HEK293T (cell line): ENCODE results near the gene ANKRD62.
A peak's percentile ranks its signal among the peaks of the same experiment; 100 is the strongest.
"Not testable (repeated sequence)": the region's sequence is repeated elsewhere in the genome, so short reads cannot be mapped to it uniquely, and the experiment has no call there.

ENCODE experiments used
- CTCF ChIA-PET: fragments of 350-600 bp; formaldehyde crosslinking; extraction: SDS; loops from one replicate; lab custom pipeline; 2021; ENCODE audit warnings: antibody characterized with exemption, inconsistent platforms; lab: Yijun Ruan, JAX
- POLR2A ChIA-PET: fragments of 350-600 bp; formaldehyde crosslinking; extraction: SDS; loops from one replicate; lab custom pipeline; 2020; ENCODE audit warnings: antibody characterized with exemption, inconsistent platforms; lab: Yijun Ruan, JAX
- DNase-seq: peaks from one replicate; pipeline ENCODE4 v3.0.0; 2012; ENCODE audit warnings: mixed read lengths; ENCODE audit errors: extremely low spot score
- ARNT ChIP-seq: fragments of 450-650 bp; IDR thresholded peaks from 2 replicates; pipeline ENCODE4 v1.6.1; 2017; ENCODE audit warnings: mild to moderate bottlenecking
- BHLHE40 ChIP-seq: fragments of 450-650 bp; IDR thresholded peaks from 2 replicates; pipeline ENCODE4 v1.6.1; 2016; ENCODE audit warnings: mild to moderate bottlenecking, moderate library complexity, borderline replicate concordance
- CTBP1 ChIP-seq: fragments of 450-650 bp; IDR thresholded peaks from 2 replicates; pipeline ENCODE4 v1.6.1; 2016; ENCODE audit warnings: borderline replicate concordance
- ELF4 ChIP-seq: fragments of 450-650 bp; IDR thresholded peaks from 2 replicates; pipeline ENCODE4 v1.6.1; 2017; ENCODE audit warnings: antibody characterized with exemption
- FOXA1 ChIP-seq: fragments of 450-650 bp; IDR thresholded peaks from 2 replicates; pipeline ENCODE4 v1.6.1; 2016; ENCODE audit warnings: mild to moderate bottlenecking
- FOXK2 ChIP-seq: fragments of 450-650 bp; IDR thresholded peaks from 2 replicates; pipeline ENCODE4 v1.6.1; 2016; ENCODE audit warnings: mild to moderate bottlenecking
- FOXM1 ChIP-seq: fragments of 450-650 bp; IDR thresholded peaks from 2 replicates; pipeline ENCODE4 v1.6.1; 2017; ENCODE audit warnings: mild to moderate bottlenecking, borderline replicate concordance
- HDGF ChIP-seq: fragments of 450-650 bp; IDR thresholded peaks from 2 replicates; pipeline ENCODE4 v1.6.1; 2017; ENCODE audit warnings: antibody characterized with exemption, borderline replicate concordance
- L3MBTL2 ChIP-seq: fragments of 450-650 bp; conservative IDR thresholded peaks from 2 replicates; pipeline ENCODE4 v1.6.1; 2016; ENCODE audit warnings: mild to moderate bottlenecking
- LEF1 ChIP-seq: fragments of 450-650 bp; IDR thresholded peaks from 2 replicates; pipeline ENCODE4 v1.6.1; 2017; ENCODE audit warnings: mild to moderate bottlenecking, borderline replicate concordance
- NFRKB ChIP-seq: fragments of 450-650 bp; IDR thresholded peaks from 2 replicates; pipeline ENCODE4 v1.6.1; 2016; ENCODE audit warnings: mild to moderate bottlenecking, moderate library complexity
- SP1 ChIP-seq: fragments of 450-650 bp; IDR thresholded peaks from 2 replicates; pipeline ENCODE4 v1.6.1; 2017
- SUZ12 ChIP-seq: fragments of 450-650 bp; IDR thresholded peaks from 2 replicates; pipeline ENCODE4 v1.6.1; 2016; ENCODE audit warnings: mild to moderate bottlenecking
- TARDBP ChIP-seq: fragments of 450-650 bp; IDR thresholded peaks from 2 replicates; pipeline ENCODE4 v1.6.1; 2016
- ZNF384 ChIP-seq: fragments of 450-650 bp; IDR thresholded peaks from 2 replicates; pipeline ENCODE4 v1.6.1; 2016
- TF ChIP-seq, protein P1 (sequence below): fragments of 450-650 bp; IDR thresholded peaks from 2 replicates; pipeline ENCODE4 v1.6.1; 2016

The ANKRD62 gene

DNA sequence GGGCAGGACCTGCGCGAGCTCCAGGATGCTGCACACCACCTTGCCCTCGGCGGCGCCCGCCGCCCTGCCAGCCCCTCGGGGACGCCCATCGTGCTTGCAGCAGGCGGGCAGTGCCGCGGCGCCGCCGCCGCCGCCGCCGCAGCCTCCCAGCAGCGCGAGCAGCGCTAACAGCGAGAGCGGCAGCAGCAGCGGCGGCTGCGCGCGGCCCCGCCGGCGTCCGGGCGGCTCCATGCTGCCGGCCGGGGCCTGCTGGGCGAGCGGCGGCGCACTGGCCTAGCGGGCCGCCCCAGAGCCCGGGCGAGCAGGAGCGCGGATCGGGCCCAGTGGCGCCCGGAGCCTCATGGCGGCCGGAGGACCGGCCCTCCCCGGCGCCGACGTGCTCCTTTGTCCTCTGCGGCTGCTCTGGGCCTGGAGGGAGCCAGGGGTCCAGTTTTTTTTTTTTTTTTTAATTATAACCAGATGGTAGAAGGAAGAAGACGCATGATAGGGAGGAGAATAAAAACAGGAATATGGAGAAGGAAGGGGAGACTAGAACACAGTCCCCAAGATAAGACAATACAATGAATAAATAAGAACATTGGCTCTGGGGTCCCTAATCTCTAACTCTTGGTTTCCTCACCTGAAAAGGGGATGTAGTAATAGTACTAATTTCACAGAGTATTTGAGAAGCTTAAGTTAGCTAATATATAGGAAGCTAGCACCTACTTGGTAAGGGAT, 17.1 kb upstream of the ANKRD62 start:
- peak; percentile 45 for DNase-seq
- ChIA-PET POLR2A (no interaction called here), CTCF (no interaction called here)
- TF ChIP-seq ZNF384 (no peak), CTBP1 (no peak), FOXA1 (no peak), FOXM1 (no peak), LEF1 (no peak), L3MBTL2 (no peak), NFRKB (no peak), TARDBP (no peak), SP1 (no peak), BHLHE40 (no peak), HDGF (no peak), FOXK2 (no peak), ARNT (no peak), SUZ12 (no peak)
- TF ChIP-seq, protein P1, sequence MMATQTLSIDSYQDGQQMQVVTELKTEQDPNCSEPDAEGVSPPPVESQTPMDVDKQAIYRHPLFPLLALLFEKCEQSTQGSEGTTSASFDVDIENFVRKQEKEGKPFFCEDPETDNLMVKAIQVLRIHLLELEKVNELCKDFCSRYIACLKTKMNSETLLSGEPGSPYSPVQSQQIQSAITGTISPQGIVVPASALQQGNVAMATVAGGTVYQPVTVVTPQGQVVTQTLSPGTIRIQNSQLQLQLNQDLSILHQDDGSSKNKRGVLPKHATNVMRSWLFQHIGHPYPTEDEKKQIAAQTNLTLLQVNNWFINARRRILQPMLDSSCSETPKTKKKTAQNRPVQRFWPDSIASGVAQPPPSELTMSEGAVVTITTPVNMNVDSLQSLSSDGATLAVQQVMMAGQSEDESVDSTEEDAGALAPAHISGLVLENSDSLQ: no peak

DNA sequence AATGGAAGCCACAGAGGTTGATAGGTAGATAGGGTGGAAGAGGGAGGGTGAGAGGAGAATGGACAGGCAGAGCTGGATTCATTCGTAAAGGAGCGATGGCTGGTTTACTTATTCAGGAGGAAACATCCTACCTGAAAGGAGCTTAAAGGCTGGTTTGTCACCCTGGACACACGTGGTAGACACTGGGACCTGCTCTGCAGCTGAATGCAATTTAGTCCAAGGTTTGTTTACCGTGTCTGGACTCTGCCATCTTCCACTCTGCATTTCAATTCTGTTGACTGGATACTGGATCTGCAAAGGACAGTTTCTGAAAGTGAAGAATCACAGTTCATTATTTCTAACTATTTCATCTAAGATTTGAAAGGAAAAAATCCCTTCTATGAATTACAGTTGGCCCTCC, 15.6 kb upstream of the ANKRD62 start:
- DNase-seq, CTCF ChIA-PET, POLR2A ChIA-PET: not testable (repeated sequence)

- no peak for DNase-seq
- ChIA-PET POLR2A (no interaction called here), CTCF (no interaction called here)
- TF ChIP-seq ELF4 (no peak), L3MBTL2 (no peak), LEF1 (no peak), HDGF (no peak), CTBP1 (no peak)
Observed at GRCh38 chr18:12079491-12080237, 14.0 kb upstream of the ANKRD62 start.

DNA sequence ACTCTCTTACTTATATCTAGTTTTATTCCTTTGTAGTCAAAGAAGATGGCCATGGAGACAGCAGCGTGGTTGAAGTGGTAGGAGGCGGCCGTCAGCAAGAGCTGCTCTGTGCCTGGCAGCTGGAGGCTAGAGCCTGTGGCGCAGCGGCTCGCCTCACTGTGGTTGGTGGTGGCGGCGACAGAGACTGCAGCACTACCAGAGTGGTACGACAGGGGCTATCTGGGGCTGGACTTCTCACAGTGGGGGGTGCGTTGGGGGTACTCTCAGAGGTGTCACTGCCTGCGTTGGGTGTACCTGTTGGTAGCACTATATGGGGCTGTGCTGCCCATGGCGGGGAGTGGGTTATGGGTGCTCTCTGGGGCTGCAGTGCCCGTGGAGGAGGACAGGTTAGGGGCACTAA, 8.5 kb upstream of the ANKRD62 start:
- no peak for TF ChIP-seq ZNF384
- TF ChIP-seq ELF4: no peak
- no peak for TF ChIP-seq FOXA1
- no peak for TF ChIP-seq FOXM1
- TF ChIP-seq FOXK2: no peak
- TF ChIP-seq NFRKB: no peak
- TF ChIP-seq SUZ12: no peak
- no peak for TF ChIP-seq L3MBTL2
- TF ChIP-seq, protein P1: no peak
- TF ChIP-seq CTBP1: no peak
- TF ChIP-seq ARNT: no peak
- no peak for TF ChIP-seq LEF1
- no peak for TF ChIP-seq HDGF
- TF ChIP-seq SP1: no peak
- CTCF ChIA-PET: no interaction called here

DNA sequence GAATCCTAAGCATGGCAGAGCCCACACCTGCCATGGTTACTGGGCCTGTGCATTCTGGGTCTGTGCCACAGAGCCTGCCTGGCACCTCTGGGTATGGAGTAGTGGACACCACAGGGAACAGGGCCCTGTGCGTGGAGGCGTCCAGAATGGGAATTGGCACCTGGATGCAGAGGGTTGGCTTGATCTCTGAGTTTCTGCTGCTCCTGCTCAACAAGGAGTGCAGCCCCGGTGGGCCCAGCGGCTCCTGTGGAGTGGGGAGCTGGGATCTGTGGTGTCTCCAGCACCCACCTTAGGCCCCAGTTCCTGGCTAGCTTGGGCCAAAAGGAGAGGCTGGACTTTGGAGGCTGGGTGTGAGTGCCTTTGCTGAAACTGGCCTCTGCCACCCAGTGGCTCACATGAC, 7.9 kb upstream of the ANKRD62 start:
- CTCF ChIA-PET: no interaction called here
- TF ChIP-seq L3MBTL2 (no peak), HDGF (no peak), NFRKB (no peak), SP1 (no peak), FOXA1 (no peak), ZNF384 (no peak), BHLHE40 (no peak), CTBP1 (no peak), FOXM1 (no peak)
- no peak for DNase-seq
- POLR2A ChIA-PET: no interaction called here

More for the DNA sequence above, 8.5 kb upstream of the ANKRD62 start:
- DNase-seq: no peak
- POLR2A ChIA-PET: no interaction called here

DNA sequence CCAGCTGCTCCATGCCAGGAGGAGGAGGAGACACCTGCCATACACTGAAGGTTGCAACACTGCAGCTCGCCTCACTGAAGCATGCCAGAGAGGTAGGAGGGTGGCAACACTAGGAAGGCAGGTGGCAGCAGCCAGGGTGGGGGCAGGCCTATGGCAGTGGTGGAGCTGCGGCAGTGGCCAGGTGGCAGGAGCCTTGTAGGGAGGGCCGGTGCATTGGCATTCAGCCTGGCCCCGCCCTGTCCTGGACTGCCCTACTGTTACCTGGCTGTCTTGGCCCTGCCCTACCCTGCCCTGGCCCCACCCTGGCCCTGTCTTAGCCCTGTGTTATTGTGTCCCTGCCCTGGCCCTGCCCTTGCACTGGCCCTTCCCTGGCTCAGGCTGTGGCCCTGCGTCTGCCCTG, 7.4 kb upstream of the ANKRD62 start:
- CTCF ChIA-PET: no interaction called here
- POLR2A ChIA-PET: no interaction called here
- TF ChIP-seq SP1 (no peak), TARDBP (no peak), HDGF (no peak), ARNT (no peak), FOXM1 (no peak), NFRKB (no peak), LEF1 (no peak), ZNF384 (no peak), SUZ12 (no peak), L3MBTL2 (no peak), FOXA1 (no peak), CTBP1 (no peak), BHLHE40 (no peak), FOXK2 (no peak)
- TF ChIP-seq, protein P1: no peak
- DNase-seq: no peak
